ENCODE data around the gene LYPLA2. TPM values are rescaled to one million over a fixed set of nuclear protein-coding genes. Genes with fewer than 3 reads are reported as not detected.

The LYPLA2 gene
- total and polyA plus RNA-seq, 2 donors (not counting 1 experiment from before 2014, with no cell fraction given): 50.6 to 60.5 TPM

- Histone ChIP-seq H3K27me3 (replicated peaks in 1 of 4; ENCODE audit: control extremely low read depth in 1 of 4, control insufficient read depth in 3 of 4, insufficient read depth in 4 of 4, low read length in 3 of 4) (no peaks in the 10 kb centered on the region), H3K4me2 (replicated peaks; ENCODE audit: low read depth, low read length, poor library complexity, severe bottlenecking) (no peak overlapping the region), H3K36me3 (replicated peaks in 1 of 2; ENCODE audit: control extremely low read depth in 1 of 2, control insufficient read depth in 1 of 2, extremely low read depth in 1 of 2, insufficient read depth in 2 of 2, low read length in 1 of 2) (peaks cover 2 to 18% of the 10 kb centered on the region in 2 experiments), H4K20me1 (ENCODE audit: control insufficient read depth, insufficient read depth, low read length, poor library complexity, severe bottlenecking) (no peaks in the 10 kb centered on the region), H3K4me1 (ENCODE audit: control insufficient read depth in 2 of 2, insufficient read depth in 2 of 2, low read length in 2 of 2) (peaks cover 13 to 17% of the 10 kb centered on the region in 2 donors), H3K9me3 (ENCODE audit: control extremely low read depth in 1 of 3, control insufficient read depth in 2 of 3, insufficient read depth in 1 of 3, low read length in 2 of 3) (peaks cover 0 to 3% (median 0%) of the 10 kb centered on the region in 3 donors), H3K4me3 (ENCODE audit: control extremely low read depth in 1 of 5, extremely low read depth in 1 of 5, insufficient read depth in 1 of 5, low read depth in 2 of 5, low read length in 4 of 5) (no peak overlapping the region), H3K27ac (ENCODE audit: low read length in 2 of 2) (no peak overlapping the region), H3K79me2 (ENCODE audit: control insufficient read depth, insufficient read depth, low read length) (peaks cover 4% of the 10 kb centered on the region), H3K9ac (ENCODE audit: low read length) (no peak overlapping the region), H2AFZ (ENCODE audit: insufficient read depth, low read depth, low read length, poor library complexity, severe bottlenecking) (no peak overlapping the region)
- no peak for TF ChIP-seq EZH2 (IDR thresholded peaks at IDR 0.05; ENCODE audit: borderline replicate concordance, insufficient read depth, low read depth, low read length, poor library complexity, severe bottlenecking)
- TF ChIP-seq CTCF (IDR thresholded peaks at IDR 0.05): no peak
- WGBS (ENCODE audit: insufficient coverage): 86% methylated on average over 4 of the region's 7 CpGs
- no peak overlapping the region for H3K4me3 Mint-ChIP-seq
- intact Hi-C loops (cut with micrococcal nuclease): no loop called here
- peaks cover 15% of the 10 kb centered on the region for H3K4me1 Mint-ChIP-seq
- no peak for DNase-seq
- no peaks in the 10 kb centered on the region for H3K27me3 Mint-ChIP-seq
- ChIA-PET POLR2A (no interaction called here), CTCF (interaction anchor here (2.8 kb wide), 1 partner anchor 113 kb away, joined by 10 read pairs; no protein-coding TSS in a partner anchor)
- no peaks in the 10 kb centered on the region for H3K9me3 Mint-ChIP-seq (ENCODE audit: insufficient read depth)
- no peak overlapping the region for H3K27ac Mint-ChIP-seq
- no peak for ATAC-seq (ENCODE audit: low read depth)
Observed at GRCh38 chr1:23804183-23804835, 13.4 kb downstream of the LYPLA2 start.

- peaks cover 12 to 17% of the 10 kb centered on the region in 2 donors for H3K4me1 ChIP-seq (ENCODE audit: control insufficient read depth in 2 of 2, insufficient read depth in 2 of 2, low read length in 2 of 2)
- H2AFZ ChIP-seq (ENCODE audit: insufficient read depth, low read depth, low read length, poor library complexity, severe bottlenecking): no peak overlapping the region
- ChIA-PET POLR2A (no interaction called here), CTCF (interaction anchor here (1.0 to 1.6 kb wide), 2 partner anchors 112 to 223 kb away, joined by 4 to 8 read pairs; no protein-coding TSS in a partner anchor)
- 100% methylated on average over 2 of the region's 2 CpGs for WGBS (ENCODE audit: insufficient coverage)
- H3K9me3 ChIP-seq (ENCODE audit: control extremely low read depth in 1 of 3, control insufficient read depth in 2 of 3, insufficient read depth in 1 of 3, low read length in 2 of 3): peaks cover 0 to 3% (median 0%) of the 10 kb centered on the region in 3 donors
- no peak overlapping the region for H3K9ac ChIP-seq (ENCODE audit: low read length)
- no peaks in the 10 kb centered on the region for H3K27me3 Mint-ChIP-seq
- H3K9me3 Mint-ChIP-seq (ENCODE audit: insufficient read depth): no peaks in the 10 kb centered on the region
- ATAC-seq (ENCODE audit: low read depth): no peak
- no peak overlapping the region for H3K27ac Mint-ChIP-seq
- H3K27ac ChIP-seq (ENCODE audit: low read length in 2 of 2): no peak overlapping the region
- H3K27me3 ChIP-seq (replicated peaks in 1 of 4; ENCODE audit: control extremely low read depth in 1 of 4, control insufficient read depth in 3 of 4, insufficient read depth in 4 of 4, low read length in 3 of 4): no peaks in the 10 kb centered on the region
- no peak overlapping the region for H3K4me3 Mint-ChIP-seq
- H3K79me2 ChIP-seq (ENCODE audit: control insufficient read depth, insufficient read depth, low read length): peaks cover 2% of the 10 kb centered on the region
- no peak overlapping the region for H3K4me2 ChIP-seq (replicated peaks; ENCODE audit: low read depth, low read length, poor library complexity, severe bottlenecking)
- TF ChIP-seq CTCF (IDR thresholded peaks at IDR 0.05) (no peak), EZH2 (IDR thresholded peaks at IDR 0.05; ENCODE audit: borderline replicate concordance, insufficient read depth, low read depth, low read length, poor library complexity, severe bottlenecking) (no peak)
- H4K20me1 ChIP-seq (ENCODE audit: control insufficient read depth, insufficient read depth, low read length, poor library complexity, severe bottlenecking): no peaks in the 10 kb centered on the region
- H3K4me1 Mint-ChIP-seq: peaks cover 17% of the 10 kb centered on the region
- DNase-seq: no peak
- peaks cover 2 to 18% of the 10 kb centered on the region in 2 experiments for H3K36me3 ChIP-seq (replicated peaks in 1 of 2; ENCODE audit: control extremely low read depth in 1 of 2, control insufficient read depth in 1 of 2, extremely low read depth in 1 of 2, insufficient read depth in 2 of 2, low read length in 1 of 2)
- H3K4me3 ChIP-seq (ENCODE audit: control extremely low read depth in 1 of 5, extremely low read depth in 1 of 5, insufficient read depth in 1 of 5, low read depth in 2 of 5, low read length in 4 of 5): no peak overlapping the region
- intact Hi-C loops (cut with micrococcal nuclease): no loop called here
Observed at GRCh38 chr1:23805025-23805424, 14.1 kb downstream of the LYPLA2 start.
